ENCODE data around the gene ANO2.
"Not testable (repeated sequence)": the region's sequence is repeated elsewhere in the genome, so short reads cannot be mapped to it uniquely, and the experiment has no call there.

The ANO2 gene

DNA sequence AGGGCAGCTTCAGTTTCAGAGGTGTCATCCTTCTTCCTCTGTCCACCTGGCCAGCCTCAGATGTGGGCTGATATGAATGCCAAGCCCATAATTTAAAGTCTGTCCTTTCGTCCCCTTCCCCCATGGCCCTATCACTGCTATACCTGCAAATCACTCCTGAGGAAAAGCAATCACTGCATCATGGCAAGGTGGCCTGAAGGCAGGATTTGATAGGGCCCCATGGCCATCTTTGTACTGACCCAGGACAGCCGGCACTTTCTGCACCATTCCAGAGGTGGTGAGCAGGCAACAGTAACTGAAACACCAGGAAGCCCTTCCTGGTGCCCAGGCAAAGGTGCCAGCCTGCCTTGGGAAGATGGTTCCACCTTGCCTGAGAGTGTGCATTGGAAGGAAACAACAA lies 60.8 kb downstream of the ANO2 start:
- DNase-seq = no peak

DNA sequence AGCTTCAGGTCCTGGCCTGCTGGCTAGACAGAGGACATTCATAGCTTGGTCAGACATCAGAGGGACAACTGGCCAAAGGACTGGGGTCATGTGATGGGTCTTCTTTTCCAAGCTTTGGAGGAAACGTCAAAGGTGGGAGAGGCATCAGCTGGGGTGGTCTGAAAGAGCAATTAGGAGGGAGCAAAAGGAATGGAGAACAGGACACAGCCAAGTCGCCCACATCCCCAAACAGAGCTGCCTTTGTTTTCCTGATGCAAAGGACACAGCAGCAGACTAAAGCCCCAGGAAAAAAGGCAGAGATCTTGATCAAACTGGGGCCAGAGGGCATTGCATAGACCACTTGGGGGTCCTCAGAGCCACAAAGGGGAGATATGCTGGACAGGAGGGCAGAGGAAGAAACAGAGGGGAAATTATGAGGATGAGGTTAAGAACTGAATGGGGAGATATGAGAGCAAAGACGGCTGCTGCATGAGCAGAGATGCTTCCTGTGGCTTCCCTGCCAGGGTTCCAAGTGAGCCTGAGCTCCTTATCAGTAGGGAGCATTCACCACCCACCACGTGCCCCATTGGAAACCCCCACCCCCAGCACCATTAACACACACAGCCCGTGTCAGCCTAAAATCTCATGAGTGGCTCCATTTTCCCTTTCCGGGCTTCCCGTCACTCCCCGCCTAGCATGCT lies 62.4 kb downstream of the ANO2 start:
- no peak for DNase-seq

DNA sequence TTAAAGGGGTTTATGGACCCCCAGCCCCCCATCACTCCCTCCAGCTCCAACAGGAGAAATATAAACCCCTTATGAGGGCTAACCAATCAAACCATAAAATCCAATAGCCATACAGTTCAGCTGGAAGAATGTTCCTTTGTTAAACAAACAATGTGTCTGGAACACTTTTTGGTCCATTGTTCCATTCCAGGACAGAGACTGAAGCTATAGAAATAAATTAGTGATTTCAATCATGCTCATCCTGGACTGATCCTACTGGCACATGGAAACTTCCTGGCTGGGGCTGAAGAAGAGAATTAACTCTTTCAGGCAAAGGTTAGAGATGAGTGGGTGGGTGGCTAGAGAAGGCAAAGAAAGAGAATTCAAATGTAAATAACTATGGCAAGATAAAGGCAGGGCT lies 63.4 kb downstream of the ANO2 start:
- DNase-seq = no peak

DNA sequence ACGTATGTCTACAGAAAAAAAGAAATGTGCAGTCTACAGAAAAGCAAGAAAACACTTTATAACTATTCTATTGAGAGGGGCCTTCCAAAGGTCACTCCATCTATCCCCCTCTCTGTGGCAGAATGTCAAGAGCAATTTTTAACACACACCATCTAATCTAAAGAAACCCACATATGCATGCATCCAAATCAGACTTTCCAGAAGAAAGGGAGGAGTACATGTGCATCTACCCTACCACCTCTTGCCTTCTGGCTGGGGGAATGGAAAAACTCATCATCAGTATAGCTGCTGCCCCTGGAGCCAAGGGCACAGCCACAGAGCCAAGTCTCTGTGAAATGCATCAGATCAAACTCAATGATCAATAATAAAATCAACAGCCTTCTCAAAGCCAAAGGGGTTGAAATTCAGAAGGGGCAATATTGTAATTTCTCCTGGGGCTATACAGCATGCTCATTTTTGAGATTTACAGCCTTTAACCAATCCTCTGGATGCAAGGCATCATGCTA lies 63.9 kb downstream of the ANO2 start:
- DNase-seq = no peak

DNA sequence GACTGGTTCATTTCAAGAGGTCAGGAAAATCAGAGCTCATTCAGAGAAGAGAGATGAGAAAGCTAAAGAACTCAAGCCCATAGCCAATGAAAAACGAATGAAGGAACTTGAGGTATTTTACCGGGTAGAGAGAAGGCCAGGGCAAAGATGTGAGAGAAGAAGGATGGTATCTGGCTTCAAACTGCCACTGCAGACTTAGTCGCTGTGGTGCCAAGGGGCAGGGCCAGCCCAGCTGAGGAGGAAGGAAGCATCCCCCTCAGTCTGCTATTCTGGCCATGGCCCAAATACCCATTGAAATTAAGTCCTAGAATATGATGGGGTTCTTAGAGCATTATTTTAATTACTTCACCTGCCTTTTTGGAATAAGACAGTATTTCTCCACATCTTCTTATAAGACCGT lies 69.2 kb downstream of the ANO2 start:
- no peak for DNase-seq

DNA sequence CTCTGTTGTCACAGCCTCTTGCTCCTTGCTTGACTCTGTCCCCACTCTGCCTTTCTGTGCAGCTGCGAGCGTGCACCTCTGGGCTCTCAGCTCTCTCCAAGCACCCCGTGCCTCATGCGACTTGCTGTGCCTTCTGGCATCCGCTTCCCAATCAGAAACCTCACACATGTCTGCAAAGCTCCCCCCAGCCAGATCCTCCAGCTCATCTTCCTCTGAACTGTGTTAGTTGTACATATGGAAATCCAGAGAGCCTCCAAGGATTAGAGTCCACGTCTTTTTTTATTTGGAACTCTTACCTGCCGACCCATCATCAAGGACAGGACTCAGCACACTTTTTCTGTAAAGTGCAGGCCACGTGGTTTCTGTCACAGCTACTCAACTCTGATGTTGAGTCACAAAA lies 70.5 kb downstream of the ANO2 start:
- no peak for DNase-seq

DNA sequence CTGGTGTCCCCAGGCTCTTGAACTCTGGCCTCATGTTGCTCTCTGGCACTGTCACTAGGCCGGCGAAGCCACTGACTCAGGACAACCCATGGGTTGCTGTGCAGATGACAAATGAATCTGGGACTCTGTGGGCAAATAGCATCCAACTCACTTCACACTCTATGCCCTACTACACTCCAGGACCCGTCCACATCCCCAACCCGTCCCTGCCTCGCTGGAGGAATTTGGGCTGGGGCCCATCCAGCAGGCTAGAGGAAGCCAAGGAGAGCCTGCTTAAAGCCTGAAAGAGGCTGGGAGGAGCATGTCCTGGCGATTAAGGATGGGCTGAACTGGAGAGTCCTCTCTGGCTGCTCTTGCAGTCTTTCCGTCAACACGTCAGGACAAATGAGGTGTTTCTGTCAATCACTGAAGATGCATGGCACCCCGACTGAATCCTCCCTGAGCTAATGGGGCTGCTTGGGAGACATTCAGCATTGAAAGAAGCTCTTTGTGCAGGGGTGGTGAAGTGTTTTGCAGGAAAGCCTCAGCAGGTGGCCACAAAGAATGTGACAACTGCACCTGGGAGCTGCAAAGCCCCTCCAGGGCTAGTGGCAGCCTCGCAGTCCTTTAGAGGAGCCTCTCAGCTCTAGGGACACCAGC lies 71.7 kb downstream of the ANO2 start:
- DNase-seq = no peak

DNA sequence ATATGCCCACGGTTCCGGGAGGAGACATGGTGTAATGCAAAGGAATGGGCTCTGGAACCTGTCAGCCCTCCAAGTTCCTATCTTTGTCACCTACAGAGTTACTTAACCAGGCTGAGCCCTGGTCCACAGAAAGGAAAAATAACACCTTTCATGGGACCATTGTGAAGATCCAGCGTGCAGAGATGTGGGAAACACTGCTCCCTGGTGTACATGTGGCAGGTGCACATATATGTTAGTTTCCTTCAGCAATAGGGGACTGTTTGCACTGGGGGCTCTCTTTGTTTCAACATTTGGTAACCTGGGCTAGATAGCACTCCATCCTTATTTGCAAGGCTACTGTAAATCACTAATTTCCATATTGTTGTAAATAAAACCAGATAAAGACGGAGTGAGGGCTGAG lies 72.3 kb downstream of the ANO2 start:
- no peak for DNase-seq

DNA sequence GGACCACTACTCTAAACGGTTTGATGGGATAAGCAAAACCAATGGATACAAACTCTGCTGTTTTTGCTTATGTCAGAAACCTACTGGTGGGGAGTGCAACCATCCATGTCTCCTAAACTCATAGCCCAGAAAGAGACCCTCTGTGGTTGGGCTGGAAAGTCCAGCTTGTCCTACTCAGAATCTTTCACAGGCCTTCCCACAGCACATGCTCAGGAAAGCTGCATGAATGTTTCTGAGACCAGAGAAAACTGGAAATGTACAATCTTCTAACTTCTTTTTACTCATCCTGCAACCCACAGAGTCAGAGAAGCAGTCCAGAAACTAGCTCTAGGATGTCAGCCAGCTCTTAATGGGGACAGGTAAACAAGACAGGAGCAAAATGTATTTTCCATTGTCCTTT lies 73.3 kb downstream of the ANO2 start:
- DNase-seq = no peak

DNA sequence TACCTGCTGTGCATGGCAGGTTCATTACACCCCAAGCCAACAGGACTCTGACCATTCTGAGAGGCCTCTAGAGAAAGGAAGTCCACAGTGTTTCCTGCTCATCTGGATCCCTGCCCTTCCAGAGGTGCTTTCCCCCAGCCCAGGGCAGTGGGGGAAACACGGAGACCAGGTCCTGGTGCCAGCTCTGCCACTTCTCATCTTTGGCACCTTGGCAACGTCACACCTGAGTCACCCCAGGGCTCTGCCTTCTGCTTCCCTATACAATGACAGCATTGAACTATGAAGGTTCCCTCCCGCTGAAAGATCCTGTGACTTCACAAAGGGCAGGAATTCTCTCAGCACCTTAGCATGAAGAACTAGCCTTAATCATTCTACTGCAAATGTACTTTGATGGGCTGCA lies 74.9 kb downstream of the ANO2 start:
- DNase-seq = no peak

DNA sequence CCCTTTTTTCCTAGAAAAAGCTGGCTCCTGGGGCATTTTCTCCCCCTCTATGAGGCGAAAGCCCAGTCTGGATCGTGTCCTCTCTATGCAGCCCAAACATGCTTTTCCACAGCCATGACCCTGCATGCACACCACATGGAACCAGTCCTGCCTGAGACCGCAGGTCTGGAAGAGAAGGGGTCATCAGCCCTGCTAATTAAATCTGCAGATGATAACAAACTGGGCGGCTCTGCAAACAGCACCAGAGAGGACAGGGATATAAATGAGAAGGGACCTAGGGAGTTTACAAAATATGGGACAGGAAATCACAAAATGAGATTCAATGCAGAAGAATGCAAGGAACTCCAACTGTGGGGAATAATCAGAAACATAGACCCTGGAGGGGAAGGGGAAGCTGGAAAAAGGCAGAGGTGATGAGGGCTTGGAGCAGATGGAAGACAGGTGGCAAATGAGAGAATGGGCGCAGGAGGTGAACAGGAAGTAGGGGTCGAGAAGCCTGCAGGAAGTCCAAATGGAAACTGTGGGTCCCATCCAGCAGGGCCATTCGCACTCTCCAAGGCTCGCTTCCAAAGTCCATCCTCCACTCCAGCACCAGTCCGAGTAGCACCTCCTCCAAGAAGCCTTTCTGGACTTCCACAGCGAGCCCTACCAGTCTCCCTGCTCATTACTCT lies 76.3 kb downstream of the ANO2 start:
- DNase-seq = no peak

DNA sequence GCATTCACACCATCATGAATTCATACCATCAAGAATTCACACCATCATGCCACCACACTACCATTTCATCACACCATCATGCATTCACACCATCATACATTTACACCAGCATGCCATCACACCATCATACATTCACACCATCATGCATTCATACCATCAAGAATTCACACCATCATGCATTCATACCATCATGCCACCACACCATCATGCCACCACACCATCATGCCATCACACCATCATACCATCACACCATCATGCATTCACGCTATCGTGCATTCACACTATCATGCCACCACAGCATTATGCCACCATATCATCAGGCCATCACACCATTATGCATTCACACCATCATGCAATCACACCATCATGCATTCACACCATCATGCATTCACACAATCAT lies 79.7 kb downstream of the ANO2 start:
- no peak for DNase-seq

DNA sequence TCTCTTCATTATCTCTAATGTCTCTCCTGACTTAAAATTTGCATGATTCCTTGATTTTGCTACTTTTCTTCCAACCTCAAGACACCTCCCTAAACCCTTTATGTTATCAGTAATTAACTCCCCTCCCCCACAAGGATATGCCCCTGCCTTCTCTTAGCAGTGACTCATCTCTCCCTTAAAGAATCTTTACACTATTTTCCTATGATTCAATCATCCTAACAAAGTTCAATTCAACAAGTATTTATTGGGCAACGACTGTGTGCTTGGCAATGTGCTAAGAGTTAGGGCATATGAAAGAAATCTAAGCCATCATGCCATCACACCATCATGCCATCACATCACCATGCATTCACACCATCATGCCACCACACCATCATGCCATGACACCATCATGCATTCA lies 80.1 kb downstream of the ANO2 start:
- DNase-seq = no peak

DNA sequence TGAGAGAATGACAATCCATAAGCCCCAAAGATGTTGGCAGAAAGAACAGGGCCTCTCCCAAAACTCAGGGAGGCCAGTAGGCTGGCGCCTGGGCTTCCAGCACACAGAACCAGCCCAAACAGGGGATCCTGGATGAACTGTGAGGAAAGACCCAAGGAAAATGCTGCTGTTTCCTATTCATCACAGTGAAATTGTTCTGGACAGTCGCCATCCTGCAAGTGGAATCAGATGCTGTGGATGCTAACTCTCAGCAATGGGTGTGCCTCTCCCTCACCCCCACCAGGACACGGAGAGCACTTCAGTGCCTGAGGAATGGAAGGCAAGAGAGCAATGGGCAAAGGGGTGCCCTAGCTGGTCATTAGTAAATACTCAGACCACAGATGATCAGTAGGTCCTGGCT lies 80.8 kb downstream of the ANO2 start:
- no peak for DNase-seq

DNA sequence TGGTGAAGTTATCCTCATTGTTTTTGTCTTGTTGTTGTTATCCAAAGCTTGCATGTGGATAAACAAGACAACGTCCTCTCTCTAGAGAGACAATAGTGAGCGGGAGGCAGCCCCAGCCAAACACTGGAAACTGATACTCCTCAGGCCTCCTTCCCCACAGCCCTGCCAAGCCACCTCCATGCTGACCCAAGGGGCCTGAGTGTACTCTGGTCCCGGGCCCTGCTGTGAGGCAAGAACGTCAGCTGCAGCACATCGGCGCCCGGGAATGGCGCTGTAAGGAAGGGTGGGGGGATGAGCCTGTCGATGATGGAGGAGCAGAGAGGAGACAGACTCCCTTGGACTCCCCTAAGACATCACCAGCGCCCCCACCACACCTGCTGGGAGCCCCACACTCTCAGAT lies 83.6 kb downstream of the ANO2 start:
- DNase-seq = no peak

DNA sequence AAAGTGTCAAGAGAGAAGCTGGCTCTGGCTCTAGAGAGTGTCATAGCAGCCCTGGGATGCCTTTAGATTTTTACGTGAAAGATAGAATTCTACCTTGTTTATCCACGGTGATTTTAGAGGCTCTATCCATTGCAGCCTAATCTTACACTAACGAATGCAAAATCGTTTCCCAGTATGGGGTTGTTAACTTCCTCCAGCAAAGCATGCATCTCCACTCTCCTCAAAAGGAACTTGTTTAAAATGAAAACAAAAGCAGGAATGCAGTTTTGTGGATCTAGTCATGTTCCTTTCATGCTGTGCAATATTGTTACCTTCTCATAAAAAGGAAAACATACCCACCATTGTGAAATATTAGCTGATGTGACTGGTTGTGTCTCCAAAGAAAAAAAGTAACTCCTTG lies 88.4 kb downstream of the ANO2 start:
- DNase-seq = no peak

DNA sequence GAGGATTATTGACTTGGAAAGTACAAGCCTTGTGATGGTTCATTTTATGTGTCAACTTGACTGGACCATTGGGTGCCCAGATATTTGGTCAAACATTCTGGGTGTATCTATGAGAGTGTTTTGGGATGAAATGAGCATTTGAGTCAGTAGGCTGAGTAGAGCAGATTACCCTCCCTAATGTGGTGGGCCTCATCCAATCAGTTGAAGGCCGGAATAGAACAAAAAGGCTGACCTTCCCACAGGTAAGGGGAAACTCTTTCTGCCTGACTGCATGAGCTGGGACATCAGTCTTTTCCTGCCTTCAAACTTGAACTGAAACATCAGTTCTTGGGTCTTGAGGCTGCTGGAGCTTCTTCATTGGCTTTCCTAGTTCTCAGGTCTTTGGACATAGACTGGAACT lies 98.1 kb downstream of the ANO2 start:
- no peak for DNase-seq

DNA sequence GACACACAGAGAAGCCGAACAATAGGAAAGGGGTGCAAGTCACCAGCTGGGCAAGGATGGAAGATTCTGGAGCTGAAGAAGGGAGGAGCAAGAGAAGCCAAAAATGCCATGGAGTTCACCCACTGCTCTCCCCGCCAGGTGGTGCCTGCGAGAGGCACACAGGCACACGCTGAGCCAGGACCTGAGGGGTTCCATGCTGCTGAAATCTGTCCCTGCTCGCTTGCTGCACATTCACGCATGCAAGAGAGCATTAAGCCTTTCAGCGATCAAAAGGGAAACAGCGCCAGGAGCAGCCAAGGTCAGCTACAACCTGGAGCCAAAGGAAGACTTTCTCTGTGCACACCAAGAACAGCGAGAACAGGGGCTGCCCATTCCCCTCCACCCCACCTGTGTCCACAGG lies 104.1 kb downstream of the ANO2 start:
- DNase-seq = no peak

DNA sequence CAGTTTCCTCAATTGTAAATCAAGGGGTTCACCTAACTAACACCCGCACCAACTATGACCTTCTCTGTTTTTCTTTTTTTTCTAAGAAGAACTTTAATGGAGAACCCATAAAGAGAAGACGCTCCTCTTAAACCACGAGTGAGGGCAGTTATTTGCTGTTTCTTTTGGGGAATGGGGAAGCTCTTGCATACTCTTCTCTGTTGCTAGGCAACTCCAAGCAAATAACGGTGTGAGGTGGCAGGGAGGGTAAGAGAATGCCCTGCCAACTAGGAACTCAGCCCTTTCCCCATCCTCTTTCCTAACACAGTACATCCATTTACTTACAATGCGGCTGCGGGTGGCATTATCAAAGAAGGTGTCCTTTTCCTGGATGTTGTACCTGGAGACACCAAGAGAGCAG lies 114.9 kb downstream of the ANO2 start:
- DNase-seq = no peak

DNA sequence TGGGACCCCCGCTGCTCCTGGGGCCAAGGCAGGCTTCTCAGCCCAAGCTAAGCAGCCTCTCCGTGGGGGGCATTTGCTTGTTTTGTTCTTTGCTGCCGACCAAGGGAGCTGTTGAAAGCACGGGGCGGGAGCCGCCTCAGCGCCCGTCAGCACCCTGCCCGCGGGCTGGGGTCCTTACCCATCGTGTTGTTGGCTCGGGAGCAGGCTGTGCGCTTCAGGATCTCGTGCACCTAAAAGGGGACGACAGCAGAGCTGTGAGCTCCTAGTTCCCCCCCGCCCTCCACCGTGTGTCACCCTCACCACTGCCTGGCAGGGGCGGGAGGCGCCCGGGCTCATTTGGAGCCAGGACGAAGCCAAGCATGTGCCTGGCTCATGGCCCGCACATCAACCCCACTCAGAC lies 117.5 kb downstream of the ANO2 start:
- DNase-seq = no peak

DNA sequence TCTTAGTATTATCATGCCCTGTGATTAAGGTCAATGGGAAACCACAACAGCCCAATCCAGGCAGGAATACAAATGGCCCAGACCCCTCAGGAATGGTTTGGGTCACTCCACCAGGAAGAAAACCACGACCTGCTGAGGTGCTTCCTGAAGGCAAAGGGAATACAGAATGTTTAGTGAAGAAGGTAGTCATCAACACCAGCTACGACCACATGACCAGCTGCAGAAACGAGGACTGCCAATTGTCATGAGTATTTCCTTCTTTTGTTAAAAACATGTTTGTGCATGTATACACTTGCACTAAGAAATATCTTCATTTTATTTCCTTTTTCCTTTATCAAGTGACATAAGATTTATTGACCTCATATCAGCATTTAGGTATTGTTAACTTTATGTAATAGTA lies 119.3 kb downstream of the ANO2 start:
- DNase-seq = not testable (repeated sequence)

DNA sequence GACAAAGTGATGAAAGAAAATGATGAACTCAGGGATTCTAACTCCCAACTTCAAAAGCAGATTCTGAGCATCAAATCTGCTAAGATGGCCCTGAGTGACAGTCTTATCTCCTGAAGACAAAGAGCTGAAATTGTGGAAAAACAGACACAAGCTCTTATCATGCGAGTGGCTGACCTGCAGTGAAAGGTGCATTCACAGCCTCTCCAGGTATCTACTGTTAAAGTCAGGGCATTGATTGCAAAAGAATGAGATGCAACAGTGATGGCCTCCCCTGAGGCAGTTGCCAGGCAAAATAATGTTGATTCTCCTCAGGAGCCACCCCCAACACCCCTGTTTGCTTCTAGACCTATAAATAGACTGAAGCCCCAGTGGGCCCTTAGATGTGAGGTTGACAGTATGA lies 126.2 kb downstream of the ANO2 start:
- not testable (repeated sequence) for DNase-seq

DNA sequence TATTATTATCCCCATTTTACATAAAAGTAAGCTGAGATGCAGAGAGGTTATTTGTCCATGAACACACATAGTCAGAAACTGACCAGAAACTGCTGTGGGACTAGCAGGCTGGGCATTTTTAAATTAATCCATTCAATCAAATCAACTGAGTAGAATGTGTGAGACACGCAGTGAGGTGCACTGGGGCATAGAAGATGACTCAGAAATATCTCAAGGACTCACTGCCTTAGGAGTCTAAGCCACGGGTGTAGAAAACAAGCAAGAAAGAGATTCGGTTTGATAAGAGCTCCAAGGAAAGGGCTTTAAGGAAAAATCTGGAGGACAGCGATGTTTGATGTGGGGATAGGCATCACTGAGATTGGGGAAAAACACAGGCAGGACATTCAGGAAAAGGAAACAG lies 127.8 kb downstream of the ANO2 start:
- no peak for DNase-seq

DNA sequence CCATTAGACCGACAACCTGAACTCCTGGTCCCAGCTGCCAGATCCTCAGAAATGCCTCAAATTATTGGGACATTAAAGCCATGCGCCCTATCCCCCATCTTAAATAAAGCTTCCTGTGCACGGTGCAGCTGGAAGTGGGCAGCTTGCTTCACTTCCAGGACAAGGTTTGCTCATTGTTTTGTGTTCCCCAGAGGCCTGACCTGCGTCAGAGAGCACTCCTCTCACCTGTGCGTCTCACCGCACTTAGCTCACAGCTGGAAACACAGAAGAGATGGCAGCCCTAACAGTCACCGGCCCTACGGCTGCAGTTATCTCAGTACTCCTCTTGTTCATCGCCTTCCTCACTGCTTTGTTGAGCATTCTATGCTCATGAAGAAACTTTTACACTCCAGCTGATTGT lies 135.5 kb downstream of the ANO2 start:
- DNase-seq = no peak

DNA sequence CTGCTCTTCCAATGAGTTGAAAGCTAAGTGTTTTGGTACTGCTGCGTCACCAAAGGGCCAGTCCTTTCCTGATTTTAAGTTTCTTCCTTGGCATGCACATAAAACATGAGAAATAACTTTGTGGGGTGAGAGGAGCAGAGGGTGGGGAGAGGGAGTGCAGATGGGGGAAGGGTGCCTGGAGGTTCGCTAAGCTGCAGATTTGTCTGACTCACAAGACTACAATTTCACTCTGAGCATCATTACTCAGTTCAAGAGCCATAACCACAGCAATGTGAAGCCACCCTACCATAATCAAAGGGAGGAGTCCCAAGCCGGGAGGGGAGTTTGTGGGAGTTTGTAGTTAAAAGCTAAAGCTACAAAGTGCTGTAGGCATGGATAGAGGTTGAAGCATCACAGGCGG lies 136.1 kb downstream of the ANO2 start:
- no peak for DNase-seq
